WTC11 (cell line): ENCODE data around the gene MCF2L2.

Experiments
- ATF6 ChIP-seq: sonication (generic); formaldehyde crosslinking; IDR thresholded peaks from 2 replicates; pipeline ENCODE4 v1.8.1; 2023; ENCODE audit warnings: mild to moderate bottlenecking, missing genetic modification reagents
- CTCF ChIP-seq: fragments of 200-600 bp; IDR thresholded peaks from 2 replicates; pipeline ENCODE4 v1.8.0; 2022; ENCODE audit warnings: antibody characterized with exemption
- ESRRA ChIP-seq: sonication (generic); formaldehyde crosslinking; IDR thresholded peaks from 2 replicates; pipeline ENCODE4 v1.8.1; 2022; ENCODE audit warnings: mild to moderate bottlenecking, missing genetic modification reagents, borderline replicate concordance
- FOXJ3 ChIP-seq: sonication (generic); formaldehyde crosslinking; IDR thresholded peaks from 2 replicates; pipeline ENCODE4 v1.9.0; 2021; ENCODE audit warnings: missing genetic modification reagents, mild to moderate bottlenecking, borderline replicate concordance
- RELA ChIP-seq: sonication (generic); formaldehyde crosslinking; IDR thresholded peaks from 2 replicates; pipeline ENCODE4 v1.8.1; 2022; ENCODE audit warnings: missing genetic modification reagents, mild to moderate bottlenecking, borderline replicate concordance
- ZNF232 ChIP-seq: sonication (generic); formaldehyde crosslinking; IDR thresholded peaks from 2 replicates; pipeline ENCODE4 v1.8.0; 2022; ENCODE audit warnings: mild to moderate bottlenecking, missing genetic modification reagents

- TF ChIP-seq CTCF, result no peak
- TF ChIP-seq ESRRA (CRISPR knock-in tag), result no peak
- TF ChIP-seq ZNF232 (CRISPR knock-in tag), result no peak
- no peak for TF ChIP-seq FOXJ3 (CRISPR knock-in tag)
- TF ChIP-seq RELA, result no peak
- no peak for TF ChIP-seq ATF6 (CRISPR knock-in tag)
Measured at GRCh38 chr3:183158113-183158512, 270.3 kb downstream of the MCF2L2 start.
